Erythroblast (primary cell): ENCODE data around the gene PDHB.

Experiments used
- GATA1 ChIP-seq: IDR thresholded peaks from 2 replicates; pipeline ENCODE4 v1.6.1; 2011; ENCODE audit warnings: low read depth, mild to moderate bottlenecking, control low read depth, low read length, moderate library complexity
- POLR2A ChIP-seq: IDR thresholded peaks from 2 replicates; pipeline ENCODE4 v1.6.1; 2011; ENCODE audit warnings: mild to moderate bottlenecking, low read length

- TF ChIP-seq POLR2A = no peak
- TF ChIP-seq GATA1 = no peak
These were observed 55.9 kb downstream of the PDHB start for GRCh38 chr3:58377750-58378149.
